ENCODE data around the gene GALNT1. TPM values are rescaled to one million over a fixed set of nuclear protein-coding genes. Genes with fewer than 3 reads are reported as not detected.

The GALNT1 gene
- total RNA-seq, 4 donors from 2014 or later, result 38.7 to 52.1 (median 46.8) TPM

- Histone ChIP-seq H3K4me1 (peaks cover 0 to 17% (median 0%) of the 10 kb centered on the region in 3 donors), H3K36me3 (peaks cover 0 to 22% of the 10 kb centered on the region in 2 donors), H3K27ac (no peak overlapping the region), H3K9me3 (no peaks in the 10 kb centered on the region), H3K27me3 (no peaks in the 10 kb centered on the region), H3K4me3 (no peak overlapping the region)
- ATAC-seq, result no peak
- WGBS, 2 donors (ENCODE audit: low coverage in 1 of 2), result 49 to 58% methylated on average over 3 of the region's 3 CpGs
- no peak for TF ChIP-seq POLR2AphosphoS5 (IDR thresholded peaks at IDR 0.05)
- TF ChIP-seq CTCF (IDR thresholded peaks at IDR 0.05), result no peak
- TF ChIP-seq EP300 (IDR thresholded peaks at IDR 0.05), result no peak
- no peak for TF ChIP-seq POLR2A (IDR thresholded peaks at IDR 0.05)
Measured at GRCh38 chr18:35662293-35663062, 80.9 kb downstream of the GALNT1 start.

GRCh38 chr18:35671966-35672603 lies 90.5 kb downstream of the GALNT1 start:
- TF ChIP-seq EP300 (IDR thresholded peaks at IDR 0.05), result no peak
- TF ChIP-seq POLR2AphosphoS5 (IDR thresholded peaks at IDR 0.05), result no peak
- no peak for TF ChIP-seq POLR2A (IDR thresholded peaks at IDR 0.05)
- TF ChIP-seq CTCF (IDR thresholded peaks at IDR 0.05), result no peak
- Histone ChIP-seq H3K4me3 (no peak overlapping the region), H3K36me3 (peaks cover 0 to 8% of the 10 kb centered on the region in 2 donors), H3K27me3 (no peaks in the 10 kb centered on the region), H3K4me1 (no peaks in the 10 kb centered on the region), H3K9me3 (no peaks in the 10 kb centered on the region), H3K27ac (no peak overlapping the region)
- ATAC-seq, result no peak
- 20% methylated on average over 1 of the region's 1 CpG; no CpG with 5 or more reads in 1 of the 2 donors for WGBS, 2 donors (ENCODE audit: low coverage in 1 of 2)

- no peaks in the 10 kb centered on the region for H3K9me3 ChIP-seq
- H3K4me1 ChIP-seq, result no peaks in the 10 kb centered on the region
- no peaks in the 10 kb centered on the region for H3K27me3 ChIP-seq
- H3K27ac ChIP-seq, result no peak overlapping the region
- 100% methylated on average over 1 of the region's 1 CpG for WGBS, 2 donors (ENCODE audit: low coverage in 1 of 2)
- no peak for TF ChIP-seq POLR2AphosphoS5 (IDR thresholded peaks at IDR 0.05)
- TF ChIP-seq EP300 (IDR thresholded peaks at IDR 0.05), result no peak
- TF ChIP-seq CTCF (IDR thresholded peaks at IDR 0.05), result no peak
- TF ChIP-seq POLR2A (IDR thresholded peaks at IDR 0.05), result no peak
- no peak for ATAC-seq
- peaks cover 0 to 10% of the 10 kb centered on the region in 2 donors for H3K36me3 ChIP-seq
- no peak overlapping the region for H3K4me3 ChIP-seq
Measured at GRCh38 chr18:35672897-35673296, 91.4 kb downstream of the GALNT1 start.

- TF ChIP-seq POLR2AphosphoS5 (IDR thresholded peaks at IDR 0.05), result no peak
- TF ChIP-seq CTCF (IDR thresholded peaks at IDR 0.05), result no peak
- no peak for TF ChIP-seq POLR2A (IDR thresholded peaks at IDR 0.05)
- no peak for TF ChIP-seq EP300 (IDR thresholded peaks at IDR 0.05)
- 100% methylated on average over 1 of the region's 1 CpG for WGBS, 2 donors (ENCODE audit: low coverage in 1 of 2)
- peaks cover 0 to 15% of the 10 kb centered on the region in 2 donors for H3K36me3 ChIP-seq
- no peaks in the 10 kb centered on the region for H3K27me3 ChIP-seq
- H3K4me1 ChIP-seq, result no peaks in the 10 kb centered on the region
- H3K9me3 ChIP-seq, result no peaks in the 10 kb centered on the region
- no peak for ATAC-seq
- H3K4me3 ChIP-seq, result no peak overlapping the region
- no peak overlapping the region for H3K27ac ChIP-seq
Measured at GRCh38 chr18:35673682-35674081, 92.1 kb downstream of the GALNT1 start.

- Histone ChIP-seq H3K9me3 (no peaks in the 10 kb centered on the region), H3K4me1 (peaks cover 0 to 30% (median 5%) of the 10 kb centered on the region in 3 donors), H3K36me3 (peaks cover 0 to 21% of the 10 kb centered on the region in 2 donors), H3K27me3 (no peaks in the 10 kb centered on the region), H3K27ac (no peak overlapping the region), H3K4me3 (no peak overlapping the region)
- no peak for ATAC-seq
- TF ChIP-seq POLR2AphosphoS5 (IDR thresholded peaks at IDR 0.05) (no peak), POLR2A (IDR thresholded peaks at IDR 0.05) (no peak), CTCF (IDR thresholded peaks at IDR 0.05) (no peak), EP300 (IDR thresholded peaks at IDR 0.05) (no peak)
Measured at GRCh38 chr18:35680139-35680551, 98.6 kb downstream of the GALNT1 start.

Data from gastroesophageal sphincter (tissue), 4 donors.